ENCODE results near the gene MYH14. TPM values are rescaled to one million over a fixed set of nuclear protein-coding genes. Genes with fewer than 3 reads are reported as not detected.
A peak's percentile ranks its signal among the peaks of the same experiment; 100 is the strongest.

MYH14 gene
- total RNA-seq, 2 experiments from 2014 or later, result not detected

GRCh38 chr19:50204811-50205675, 1.6 kb downstream of the MYH14 start:
- Mint-ChIP-seq H3K4me3 (no peak overlapping the region), H3K27ac (no peak overlapping the region), H3K4me1 (ENCODE audit: low read depth) (peaks cover 2% of the 10 kb centered on the region), H3K9me3 (peaks cover 1% of the 10 kb centered on the region), H3K27me3 (peaks cover 31% of the 10 kb centered on the region), H3K36me3 (ENCODE audit: low read depth) (no peaks in the 10 kb centered on the region)
- CTCF ChIA-PET, result no interaction called here
- peak; percentile 30 for DNase-seq
- ATAC-seq, result peak; percentile 53
- POLR2A ChIA-PET, result no interaction called here
- no peak for TF ChIP-seq CTCF (IDR thresholded peaks at IDR 0.05)
- intact Hi-C loops (cut with micrococcal nuclease), result no loop called here

- Mint-ChIP-seq H3K27me3 (peaks cover 31% of the 10 kb centered on the region), H3K9me3 (peaks cover 2% of the 10 kb centered on the region), H3K27ac (no peak overlapping the region), H3K4me1 (ENCODE audit: low read depth) (peaks cover 2% of the 10 kb centered on the region), H3K36me3 (ENCODE audit: low read depth) (no peaks in the 10 kb centered on the region), H3K4me3 (no peak overlapping the region)
- ChIA-PET CTCF (no interaction called here), POLR2A (no interaction called here)
- no peak for TF ChIP-seq CTCF (IDR thresholded peaks at IDR 0.05)
- intact Hi-C loops (cut with micrococcal nuclease), result no loop called here
- ATAC-seq (no peak), DNase-seq (no peak)
These were observed 2.3 kb downstream of the MYH14 start for GRCh38 chr19:50205681-50206138.

GRCh38 chr19:50206191-50206590, 2.8 kb downstream of the MYH14 start:
- peaks cover 2% of the 10 kb centered on the region for H3K9me3 Mint-ChIP-seq
- DNase-seq (no peak), ATAC-seq (no peak)
- H3K4me1 Mint-ChIP-seq (ENCODE audit: low read depth), result peaks cover 2% of the 10 kb centered on the region
- TF ChIP-seq CTCF (IDR thresholded peaks at IDR 0.05), result no peak
- CTCF ChIA-PET, result no interaction called here
- H3K27ac Mint-ChIP-seq, result no peak overlapping the region
- H3K36me3 Mint-ChIP-seq (ENCODE audit: low read depth), result no peaks in the 10 kb centered on the region
- no peak overlapping the region for H3K4me3 Mint-ChIP-seq
- H3K27me3 Mint-ChIP-seq, result peaks cover 31% of the 10 kb centered on the region
- intact Hi-C loops (cut with micrococcal nuclease), result no loop called here
- POLR2A ChIA-PET, result no interaction called here

GRCh38 chr19:50207730-50208129, 4.3 kb downstream of the MYH14 start:
- POLR2A ChIA-PET, result no interaction called here
- ATAC-seq, result no peak
- intact Hi-C loops (cut with micrococcal nuclease), result no loop called here
- no peaks in the 10 kb centered on the region for H3K36me3 Mint-ChIP-seq (ENCODE audit: low read depth)
- H3K27ac Mint-ChIP-seq, result no peak overlapping the region
- no peak for TF ChIP-seq CTCF (IDR thresholded peaks at IDR 0.05)
- no peak for DNase-seq
- CTCF ChIA-PET, result no interaction called here
- H3K4me3 Mint-ChIP-seq, result no peak overlapping the region
- H3K4me1 Mint-ChIP-seq (ENCODE audit: low read depth), result peaks cover 2% of the 10 kb centered on the region
- peaks cover 21% of the 10 kb centered on the region for H3K27me3 Mint-ChIP-seq
- H3K9me3 Mint-ChIP-seq, result peaks cover 2% of the 10 kb centered on the region

GRCh38 chr19:50209131-50209530, 5.7 kb downstream of the MYH14 start:
- Mint-ChIP-seq H3K27me3 (peaks cover 14% of the 10 kb centered on the region), H3K36me3 (ENCODE audit: low read depth) (no peaks in the 10 kb centered on the region), H3K27ac (no peak overlapping the region), H3K4me3 (no peak overlapping the region), H3K9me3 (peaks cover 2% of the 10 kb centered on the region), H3K4me1 (ENCODE audit: low read depth) (peaks cover 2% of the 10 kb centered on the region)
- intact Hi-C loops (cut with micrococcal nuclease), result no loop called here
- DNase-seq, result no peak
- no peak for TF ChIP-seq CTCF (IDR thresholded peaks at IDR 0.05)
- no peak for ATAC-seq
- POLR2A ChIA-PET, result no interaction called here
- CTCF ChIA-PET, result interaction anchor here (1.2 kb wide), 1 partner anchor 28 kb away, joined by 3 read pairs; no protein-coding TSS in a partner anchor
